Natural killer cell treated with Interleukin-12 subunit alpha and Interleukin-12 subunit beta and Interleukin-15 and Interleukin-18, amount 100 ng/mL, for 72 hours (primary cell): Measurements from ENCODE around the gene ATG16L2. TPM values are rescaled to one million over a fixed set of nuclear protein-coding genes. Genes with fewer than 3 reads are reported as not detected.
"Not testable (repeated sequence)": the region's sequence is repeated elsewhere in the genome, so short reads cannot be mapped to it uniquely, and the experiment has no call there.

Source experiments
- ATAC-seq, 2 donors: fragments of 150-1000 bp; cut with Tn5 transposase in 1 of 2; sonication (Bioruptor Pico), chemical (Tn5 transposase) in 1 of 2; 2 replicates each; pipeline ENCODE4 v1.10.0; 2021
- DNase-seq: peaks from one replicate; pipeline ENCODE4 v3.0.0; 2022; ENCODE audit warnings: low spot score
- H3K27ac Mint-ChIP-seq, 2 donors: 1 replicate in 1 of 2; 2 replicates in 1 of 2; pipeline ENCODE4 v1.8.0; 2022; ENCODE audit warnings: mixed read lengths in 2 of 2, mild to moderate bottlenecking in 1 of 2, moderate library complexity in 1 of 2
- H3K27me3 Mint-ChIP-seq, 2 donors: 1 replicate in 1 of 2; 2 replicates in 1 of 2; pipeline ENCODE4 v1.8.0; 2022; ENCODE audit warnings: mixed read lengths in 2 of 2
- H3K36me3 Mint-ChIP-seq: one replicate; pipeline ENCODE4 v1.8.0; 2022; ENCODE audit warnings: mixed read lengths
- H3K4me1 Mint-ChIP-seq, 2 donors: 1 replicate in 1 of 2; 2 replicates in 1 of 2; pipeline ENCODE4 v1.8.0; 2022; ENCODE audit warnings: low read depth in 2 of 2, mixed read lengths in 2 of 2, mild to moderate bottlenecking in 1 of 2
- H3K4me3 Mint-ChIP-seq: one replicate; pipeline ENCODE4 v1.8.0; 2022; ENCODE audit warnings: mixed read lengths
- H3K9me3 Mint-ChIP-seq: 2 replicates; pipeline ENCODE4 v1.8.0; 2022; ENCODE audit warnings: mixed read lengths
- total RNA-seq, 2 donors: library from RNA; stranded (reverse); gene quantifications; one replicate each; pipeline ENCODE4 v1.2.3, GENCODE V29; 2022

Gene ATG16L2
- total RNA-seq, 2 donors from 2014 or later: 74.7 to 113 TPM

GRCh38 chr11:72802822-72803221, 11.4 kb upstream of the ATG16L2 start:
- Mint-ChIP-seq H3K27ac (no peak overlapping the region), H3K36me3 (no peaks in the 10 kb centered on the region), H3K4me1 (peaks cover 4 to 15% of the 10 kb centered on the region in 2 donors), H3K27me3 (no peaks in the 10 kb centered on the region), H3K4me3 (no peak overlapping the region), H3K9me3 (no peaks in the 10 kb centered on the region)
- no peak for ATAC-seq
- no peak for DNase-seq

GRCh38 chr11:72805216-72805615, 9.0 kb upstream of the ATG16L2 start:
- H3K4me3 Mint-ChIP-seq: no peak overlapping the region
- no peak overlapping the region for H3K27ac Mint-ChIP-seq

GRCh38 chr11:72806378-72806777, 7.8 kb upstream of the ATG16L2 start:
- not testable (repeated sequence) for H3K4me3 Mint-ChIP-seq, H3K9me3 Mint-ChIP-seq, DNase-seq, H3K36me3 Mint-ChIP-seq, ATAC-seq, H3K27me3 Mint-ChIP-seq
- peaks cover 11 to 22% of the 10 kb centered on the region in 2 donors for H3K4me1 Mint-ChIP-seq
- peak overlapping the region; percentile 57 to 82 for H3K27ac Mint-ChIP-seq

More at GRCh38 chr11:72805216-72805615, 9.0 kb upstream of the ATG16L2 start:
- no peak for ATAC-seq
- Mint-ChIP-seq H3K9me3 (no peaks in the 10 kb centered on the region), H3K27me3 (no peaks in the 10 kb centered on the region), H3K36me3 (no peaks in the 10 kb centered on the region), H3K4me1 (peaks cover 5 to 17% of the 10 kb centered on the region in 2 donors)
- no peak for DNase-seq

- H3K27ac Mint-ChIP-seq: peak overlapping the region; percentile 57 to 82
Observed at GRCh38 chr11:72807021-72807693, 7.1 kb upstream of the ATG16L2 start.

GRCh38 chr11:72807792-72808191, 6.4 kb upstream of the ATG16L2 start:
- H3K4me3 Mint-ChIP-seq: no peak overlapping the region
- H3K36me3 Mint-ChIP-seq: peaks cover 5% of the 10 kb centered on the region
- no peaks in the 10 kb centered on the region for H3K9me3 Mint-ChIP-seq
- H3K27me3 Mint-ChIP-seq: no peaks in the 10 kb centered on the region
- peaks cover 16 to 31% of the 10 kb centered on the region in 2 donors for H3K4me1 Mint-ChIP-seq
- no peak for DNase-seq
- peak overlapping the region in 1 of 2 donors; percentile 82 for H3K27ac Mint-ChIP-seq
- peak; percentile 45 to 51 for ATAC-seq

More at GRCh38 chr11:72807021-72807693, 7.1 kb upstream of the ATG16L2 start:
- Mint-ChIP-seq H3K9me3 (no peaks in the 10 kb centered on the region), H3K4me3 (no peak overlapping the region), H3K27me3 (no peaks in the 10 kb centered on the region), H3K36me3 (peaks cover 5% of the 10 kb centered on the region), H3K4me1 (peaks cover 11 to 27% of the 10 kb centered on the region in 2 donors)
- DNase-seq (no peak), ATAC-seq (no peak)

GRCh38 chr11:72808331-72808798, 5.8 kb upstream of the ATG16L2 start:
- peaks cover 21 to 37% of the 10 kb centered on the region in 2 donors for H3K4me1 Mint-ChIP-seq
- DNase-seq (no peak), ATAC-seq (no peak)

GRCh38 chr11:72811686-72812085, 2.5 kb upstream of the ATG16L2 start:
- DNase-seq, H3K36me3 Mint-ChIP-seq, H3K9me3 Mint-ChIP-seq, H3K27me3 Mint-ChIP-seq, ATAC-seq: not testable (repeated sequence)
- peaks cover 36 to 47% of the 10 kb centered on the region in 2 donors for H3K4me1 Mint-ChIP-seq
- H3K4me3 Mint-ChIP-seq: peak overlapping the region; percentile 98
- peak overlapping the region; percentile 97 for H3K27ac Mint-ChIP-seq

More at GRCh38 chr11:72808331-72808798, 5.8 kb upstream of the ATG16L2 start:
- Mint-ChIP-seq H3K27ac (no peak overlapping the region), H3K4me3 (no peak overlapping the region), H3K9me3 (no peaks in the 10 kb centered on the region), H3K36me3 (peaks cover 5% of the 10 kb centered on the region), H3K27me3 (no peaks in the 10 kb centered on the region)

GRCh38 chr11:72812604-72812966, 1.6 kb upstream of the ATG16L2 start:
- no peaks in the 10 kb centered on the region for H3K27me3 Mint-ChIP-seq
- H3K4me1 Mint-ChIP-seq: peaks cover 38 to 48% of the 10 kb centered on the region in 2 donors
- ATAC-seq: no peak

GRCh38 chr11:72812967-72813739, 1.1 kb upstream of the ATG16L2 start:
- peak overlapping the region; percentile 97 for H3K27ac Mint-ChIP-seq
- no peaks in the 10 kb centered on the region for H3K9me3 Mint-ChIP-seq
- H3K4me1 Mint-ChIP-seq: peaks cover 42 to 49% of the 10 kb centered on the region in 2 donors
- H3K36me3 Mint-ChIP-seq: peaks cover 6% of the 10 kb centered on the region
- no peaks in the 10 kb centered on the region for H3K27me3 Mint-ChIP-seq
- DNase-seq (peak; percentile 87), ATAC-seq (peak; percentile 73 to 75)
- peak overlapping the region; percentile 98 for H3K4me3 Mint-ChIP-seq

More at GRCh38 chr11:72812604-72812966, 1.6 kb upstream of the ATG16L2 start:
- DNase-seq: no peak
- H3K4me3 Mint-ChIP-seq: peak overlapping the region; percentile 98
- H3K36me3 Mint-ChIP-seq: peaks cover 5% of the 10 kb centered on the region
- H3K9me3 Mint-ChIP-seq: no peaks in the 10 kb centered on the region
- H3K27ac Mint-ChIP-seq: peak overlapping the region; percentile 97

- H3K9me3 Mint-ChIP-seq: no peaks in the 10 kb centered on the region
- H3K36me3 Mint-ChIP-seq: peaks cover 10% of the 10 kb centered on the region
- DNase-seq (peak; percentile 91), ATAC-seq (peak; percentile 77 to 82)
- no peaks in the 10 kb centered on the region for H3K27me3 Mint-ChIP-seq
- peaks cover 46 to 49% of the 10 kb centered on the region in 2 donors for H3K4me1 Mint-ChIP-seq
- peak overlapping the region; percentile 98 for H3K4me3 Mint-ChIP-seq
- peak overlapping the region; percentile 97 for H3K27ac Mint-ChIP-seq
Observed at GRCh38 chr11:72813740-72814285, 398 bp upstream of the ATG16L2 start.

GRCh38 chr11:72815110-72815618, 953 bp downstream of the ATG16L2 start:
- H3K27me3 Mint-ChIP-seq: no peaks in the 10 kb centered on the region
- peak overlapping the region; percentile 98 for H3K4me3 Mint-ChIP-seq
- H3K36me3 Mint-ChIP-seq: peaks cover 10% of the 10 kb centered on the region
- ATAC-seq: no peak
- H3K27ac Mint-ChIP-seq: peak overlapping the region; percentile 95 to 97
- no peaks in the 10 kb centered on the region for H3K9me3 Mint-ChIP-seq
- H3K4me1 Mint-ChIP-seq: peaks cover 46 to 56% of the 10 kb centered on the region in 2 donors
- no peak for DNase-seq

- Mint-ChIP-seq H3K9me3 (no peaks in the 10 kb centered on the region), H3K4me3 (peak overlapping the region; percentile 98), H3K4me1 (peaks cover 40 to 56% of the 10 kb centered on the region in 2 donors), H3K27me3 (no peaks in the 10 kb centered on the region), H3K27ac (peak overlapping the region; percentile 95 to 97), H3K36me3 (peaks cover 4% of the 10 kb centered on the region)
- DNase-seq: no peak
- ATAC-seq: no peak
Observed at GRCh38 chr11:72816404-72816990, 2.3 kb downstream of the ATG16L2 start.

GRCh38 chr11:72817966-72818365, 3.8 kb downstream of the ATG16L2 start:
- H3K9me3 Mint-ChIP-seq: no peaks in the 10 kb centered on the region
- peak overlapping the region; percentile 24 for H3K4me3 Mint-ChIP-seq
- H3K27me3 Mint-ChIP-seq: no peaks in the 10 kb centered on the region
- peaks cover 33 to 46% of the 10 kb centered on the region in 2 donors for H3K4me1 Mint-ChIP-seq
- no peak for DNase-seq
- peak overlapping the region; percentile 95 to 97 for H3K27ac Mint-ChIP-seq
- ATAC-seq: no peak
- H3K36me3 Mint-ChIP-seq: peaks cover 4% of the 10 kb centered on the region
